NCI-H146 (cell line): ENCODE data around the gene PAK6.

Experiments used
- DNase-seq: peaks from one replicate; lab custom pipeline; 2025; lab: John Stamatoyannopoulos, UW

The PAK6 gene

DNA sequence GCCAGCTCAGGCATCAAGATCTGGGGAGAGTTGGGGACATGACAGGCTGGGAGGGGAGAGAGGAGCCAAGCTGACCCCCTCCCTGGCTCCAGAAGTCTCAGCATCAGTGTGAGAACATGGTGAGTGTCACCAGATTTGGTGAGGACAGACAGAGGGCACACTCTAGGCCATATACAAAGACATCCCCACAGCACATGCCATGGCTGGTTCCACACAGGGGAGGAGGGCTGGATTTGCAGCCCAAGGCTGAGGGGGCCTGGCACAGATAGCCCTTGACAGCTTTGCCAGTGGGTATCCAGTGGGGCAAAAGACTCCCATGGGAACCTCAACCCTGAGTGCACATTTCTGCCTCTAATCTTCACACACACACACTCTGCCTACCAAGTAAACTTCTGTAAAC is 54.1 kb downstream of the PAK6 start:
- DNase-seq, result no peak

DNA sequence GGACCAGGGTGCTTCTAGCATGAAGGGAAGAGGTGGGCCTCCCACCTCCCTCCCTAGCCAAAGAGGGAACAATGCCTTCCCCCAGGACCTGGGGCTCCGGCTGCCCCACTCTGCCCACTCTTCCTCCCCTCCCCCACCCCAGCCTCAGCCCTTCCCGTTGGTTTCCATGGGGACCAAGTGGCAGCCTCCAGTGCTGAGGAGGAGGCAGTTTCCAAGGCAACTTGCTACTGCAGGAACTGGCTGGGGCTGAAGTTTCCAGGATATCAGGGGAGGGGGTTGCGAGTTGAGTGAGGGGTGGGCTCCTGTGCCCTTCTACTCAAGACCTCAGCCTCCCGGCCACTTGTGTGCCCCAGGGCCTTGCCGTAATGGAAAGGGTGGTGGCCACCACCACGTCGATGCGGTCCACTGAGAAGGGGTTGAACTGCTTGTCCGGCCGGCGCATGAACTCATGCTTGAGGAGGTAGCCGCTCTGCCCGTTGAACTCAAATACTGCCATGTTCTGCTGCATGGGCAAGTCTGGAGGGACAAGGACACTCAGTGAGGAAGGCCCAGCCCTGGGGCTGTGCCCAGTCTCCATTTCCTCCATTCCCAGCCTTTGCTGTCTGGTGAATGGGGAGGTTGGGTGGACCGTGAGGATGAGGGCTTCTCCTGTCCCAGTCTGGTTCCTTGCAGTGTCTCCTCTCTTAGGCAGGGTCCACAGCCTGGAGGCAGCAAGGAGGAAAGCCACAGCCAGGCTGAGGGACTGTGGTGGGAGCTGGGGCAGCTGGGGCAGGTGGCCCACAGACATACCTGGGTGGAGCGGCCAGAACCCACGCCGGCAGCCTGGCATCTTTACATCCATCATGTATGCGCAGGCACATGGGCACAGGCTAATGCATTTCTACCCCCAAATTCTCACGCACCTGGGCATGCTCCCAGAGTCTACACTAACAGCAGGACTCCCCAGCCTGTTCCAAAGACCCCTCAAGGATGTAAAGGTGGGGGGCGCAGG is 55.3 kb downstream of the PAK6 start:
- no peak for DNase-seq

- no peak for DNase-seq
Measured at GRCh38 chr15:40295297-40295696, 56.4 kb downstream of the PAK6 start.

DNA sequence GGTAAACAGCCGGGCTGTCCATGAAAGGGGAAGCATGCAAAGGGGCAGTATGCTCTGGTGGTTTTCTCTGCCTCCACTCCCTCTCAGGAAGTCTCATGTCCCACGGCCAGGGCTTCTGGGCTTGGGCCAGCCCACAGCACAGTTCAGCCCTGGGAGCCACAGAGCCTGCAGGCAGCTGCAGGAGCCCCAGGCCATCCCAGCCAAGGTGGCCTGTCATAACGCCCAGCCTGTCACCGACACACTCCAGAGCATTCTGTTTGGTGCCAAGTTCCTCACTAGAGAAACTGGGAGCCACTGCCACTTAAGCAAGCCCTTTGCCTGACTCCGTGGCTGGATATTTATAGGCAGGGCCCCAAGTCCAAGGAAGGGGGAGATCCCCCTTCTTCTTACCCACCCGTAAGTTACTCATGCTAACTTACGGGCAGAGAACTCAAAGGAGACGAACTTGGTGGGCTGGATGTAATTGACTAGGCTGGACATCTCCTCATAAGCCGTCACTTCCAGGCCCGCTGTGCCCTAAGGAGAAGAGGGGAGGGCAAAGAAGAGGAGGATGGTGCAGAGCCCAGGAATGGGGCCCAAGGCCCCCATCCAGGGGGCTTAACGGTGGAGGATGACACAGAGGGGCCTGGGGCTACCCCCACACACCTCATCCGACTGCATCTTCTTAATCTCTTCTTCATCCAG is 57.2 kb downstream of the PAK6 start:
- DNase-seq, result no peak

GRCh38 chr15:40296561-40297230 is 57.8 kb downstream of the PAK6 start:
- DNase-seq, result no peak

- DNase-seq, result no peak
Measured at GRCh38 chr15:40297356-40297755, 58.5 kb downstream of the PAK6 start.

GRCh38 chr15:40298216-40298935 is 59.5 kb downstream of the PAK6 start:
- peak; percentile 29 for DNase-seq

DNA sequence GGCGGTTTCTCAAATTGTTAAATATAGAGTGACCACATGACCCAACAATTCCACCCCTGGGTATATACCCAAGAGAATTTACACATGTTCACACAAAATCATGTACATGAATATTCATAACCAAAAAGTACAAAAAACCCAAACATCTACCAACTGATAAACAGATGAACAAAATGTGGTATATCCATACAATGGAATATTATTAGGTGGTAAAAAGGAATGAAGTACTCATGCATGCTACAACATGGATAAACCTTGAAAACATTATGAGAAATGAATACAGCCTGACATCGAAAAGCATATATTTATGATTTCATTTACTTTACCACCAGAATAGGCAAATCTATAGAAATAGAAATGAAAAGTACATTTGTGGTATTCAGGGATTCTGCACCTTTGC is 61.5 kb downstream of the PAK6 start:
- no peak for DNase-seq

- DNase-seq, result no peak
Measured at GRCh38 chr15:40300771-40301170, 61.9 kb downstream of the PAK6 start.

DNA sequence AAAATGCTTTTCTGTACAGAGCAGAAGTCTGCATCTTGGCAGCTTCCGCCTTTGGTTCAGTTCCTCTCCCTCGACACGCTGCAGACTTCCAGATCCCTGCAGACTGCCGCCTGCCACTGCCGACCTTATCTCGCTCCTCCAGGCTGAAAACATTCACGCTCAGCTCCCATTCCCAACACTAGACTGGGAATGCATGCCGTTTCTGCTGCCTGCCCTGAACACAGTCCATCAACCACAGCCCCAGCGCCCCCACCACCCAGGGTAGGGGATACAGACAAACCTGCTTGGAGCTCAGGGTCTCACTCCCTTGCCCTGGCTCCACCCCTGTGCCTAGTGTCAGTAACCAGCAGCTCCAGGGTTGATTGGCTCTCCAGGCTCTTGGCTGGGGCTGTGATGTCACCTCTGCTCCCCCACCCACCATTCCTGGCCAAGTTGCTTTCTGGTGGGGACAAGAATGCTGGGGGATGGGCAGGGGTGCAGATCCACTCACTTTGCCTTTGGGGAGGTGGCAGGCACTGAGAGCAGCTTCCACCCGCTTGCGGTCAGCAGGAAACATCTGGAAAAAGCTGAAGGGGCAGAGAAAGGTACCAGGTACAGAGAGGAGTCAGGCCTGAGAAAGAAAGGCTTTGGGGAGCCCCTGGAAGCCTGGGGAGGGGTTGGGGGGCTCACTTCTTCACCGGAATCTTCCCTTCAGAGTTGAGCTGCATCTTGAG is 62.8 kb downstream of the PAK6 start:
- DNase-seq, result no peak

- DNase-seq, result no peak
Measured at GRCh38 chr15:40302288-40302886, 63.5 kb downstream of the PAK6 start.

DNA sequence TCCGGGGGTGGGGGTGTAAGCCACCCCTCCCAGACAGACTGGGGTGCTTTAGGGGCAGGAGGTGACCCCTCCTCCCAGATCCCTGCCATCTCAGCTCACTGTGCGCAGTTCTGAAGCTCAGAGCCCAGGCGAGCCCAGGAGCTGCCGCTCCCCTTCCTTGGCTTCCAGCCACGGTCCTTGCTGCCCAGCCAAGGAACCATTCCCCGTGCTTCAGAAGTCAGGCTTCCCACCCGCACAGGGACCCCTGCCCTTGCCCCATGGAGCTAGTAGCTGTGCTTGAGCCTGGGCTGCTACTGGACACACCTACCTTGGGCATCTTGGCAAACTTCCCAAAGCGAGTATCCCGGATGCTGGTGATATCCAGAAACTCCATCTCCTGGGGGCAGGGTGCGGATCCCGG is 64.1 kb downstream of the PAK6 start:
- no peak for DNase-seq

GRCh38 chr15:40303576-40303975 is 64.7 kb downstream of the PAK6 start:
- no peak for DNase-seq

DNA sequence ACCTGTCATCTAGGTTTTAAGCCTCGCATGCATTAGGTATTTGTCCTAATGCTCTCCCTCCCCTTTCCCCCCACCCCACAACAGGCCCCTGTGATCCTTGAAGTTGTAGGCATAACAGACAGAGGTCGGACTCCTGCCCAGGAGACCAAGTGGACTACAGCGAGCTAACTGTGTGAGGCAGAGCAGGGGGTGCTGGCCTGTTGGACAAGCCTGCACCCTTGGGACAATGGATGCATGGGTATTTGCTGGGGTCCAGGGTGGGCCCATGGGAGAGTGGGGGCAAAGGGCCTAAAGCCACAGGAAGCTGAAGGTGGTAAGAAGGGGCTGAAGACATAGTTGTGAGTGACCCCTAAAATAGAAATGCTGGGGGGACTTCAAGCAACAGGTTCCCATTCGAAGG is 66.4 kb downstream of the PAK6 start:
- no peak for DNase-seq

- no peak for DNase-seq
Measured at GRCh38 chr15:40306371-40306770, 67.5 kb downstream of the PAK6 start.

DNA sequence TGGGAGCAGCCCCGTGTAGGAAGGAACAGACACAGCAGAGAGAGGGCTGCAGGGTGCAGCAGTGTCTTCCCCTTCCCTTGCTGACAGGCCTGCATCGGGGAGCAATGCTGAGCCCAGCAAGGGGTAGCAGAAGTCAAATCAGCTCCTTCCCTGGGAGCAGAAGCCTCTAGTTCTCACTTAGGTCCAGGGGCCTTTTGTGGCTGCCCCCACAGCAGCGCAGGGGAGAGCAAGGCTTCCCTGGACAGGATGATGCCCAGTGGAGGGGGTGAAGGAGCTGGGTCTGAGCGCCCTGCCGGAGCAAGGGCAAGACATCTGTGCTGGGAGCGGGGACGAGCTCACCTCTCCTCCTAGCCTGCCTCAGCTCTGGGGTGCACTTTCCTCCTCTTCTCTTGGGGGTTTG is 68.0 kb downstream of the PAK6 start:
- no peak for DNase-seq

GRCh38 chr15:40307421-40308211 is 68.8 kb downstream of the PAK6 start, which contains the start of gene PLCB2:
Gene PLCB2 (minus strand): TSS chr15:40307935. CDS start chr15:40307672, 263 bp downstream.
- DNase-seq, result no peak

GRCh38 chr15:40309344-40309862 is 70.5 kb downstream of the PAK6 start:
- no peak for DNase-seq
